Measurements from ENCODE around the gene MSL1. TPM values are rescaled to one million over a fixed set of nuclear protein-coding genes. Genes with fewer than 3 reads are reported as not detected.
A peak's percentile ranks its signal among the peaks of the same experiment; 100 is the strongest.

MSL1 gene
- total RNA-seq, 1 experiment from 2014 or later: 74.2 TPM

- DNase-seq (ENCODE audit: extremely low read depth, low read depth): no peak
Measured at GRCh38 chr17:40170325-40170724, 48.6 kb downstream of the MSL1 start.

- no peak for DNase-seq (ENCODE audit: extremely low read depth, low read depth)
Measured at GRCh38 chr17:40171750-40172149, 50.0 kb downstream of the MSL1 start.

DNA sequence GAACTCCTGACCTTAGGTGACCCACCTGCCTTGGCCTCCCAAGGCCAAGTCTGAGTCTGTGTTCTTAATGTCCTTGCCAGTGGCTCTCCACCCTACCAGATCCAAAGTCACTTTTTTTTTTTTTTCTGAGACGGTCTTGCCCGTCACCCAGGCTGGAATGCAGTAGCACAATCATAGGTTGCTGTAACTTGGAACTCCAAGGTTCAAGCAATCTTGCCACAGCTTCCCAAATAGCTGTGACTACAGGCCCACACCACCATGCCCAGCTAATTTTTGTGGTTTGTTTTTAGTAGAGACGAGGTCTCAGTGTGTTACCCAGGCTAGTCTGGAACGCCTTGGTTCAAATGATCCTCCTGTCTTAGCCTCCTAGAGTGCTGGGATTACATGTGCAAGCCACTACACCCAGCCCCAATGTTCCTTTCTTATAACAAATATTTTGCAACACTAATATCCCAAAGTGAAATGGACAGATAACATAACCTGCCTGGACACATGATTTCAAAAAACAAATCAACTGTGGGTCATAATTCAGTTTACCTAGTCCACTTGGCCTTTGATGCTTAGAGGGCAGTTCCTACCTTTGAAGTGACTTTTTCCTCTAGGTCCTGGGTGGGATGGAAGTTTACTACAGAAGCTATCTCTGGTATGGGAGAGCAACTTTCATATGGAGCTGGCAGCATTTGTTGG, 51.5 kb downstream of the MSL1 start:
- DNase-seq (ENCODE audit: extremely low read depth, low read depth): no peak

GRCh38 chr17:40173778-40174135, 52.0 kb downstream of the MSL1 start:
- no peak for DNase-seq (ENCODE audit: extremely low read depth, low read depth)

DNA sequence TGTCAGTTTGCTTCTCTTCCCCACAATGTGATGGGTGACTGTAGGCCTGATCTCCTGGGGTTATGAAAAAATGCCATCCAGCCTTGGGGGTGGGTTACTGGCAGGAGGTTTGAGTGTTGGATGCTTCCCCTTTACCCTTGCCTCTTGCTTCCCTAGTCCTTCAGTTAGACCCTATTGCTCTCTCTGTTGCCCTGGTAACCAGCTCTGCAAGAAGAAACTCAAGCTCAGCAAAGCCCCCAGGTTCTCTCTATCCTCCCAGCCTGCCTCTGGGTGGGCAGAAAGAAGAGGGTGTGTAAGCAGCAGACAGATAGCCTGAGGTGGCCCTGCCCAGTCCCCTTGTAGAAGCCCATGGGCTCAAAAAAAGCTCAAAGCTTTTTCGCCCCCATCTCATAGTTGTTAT, 52.7 kb downstream of the MSL1 start:
- DNase-seq (ENCODE audit: extremely low read depth, low read depth): no peak

DNA sequence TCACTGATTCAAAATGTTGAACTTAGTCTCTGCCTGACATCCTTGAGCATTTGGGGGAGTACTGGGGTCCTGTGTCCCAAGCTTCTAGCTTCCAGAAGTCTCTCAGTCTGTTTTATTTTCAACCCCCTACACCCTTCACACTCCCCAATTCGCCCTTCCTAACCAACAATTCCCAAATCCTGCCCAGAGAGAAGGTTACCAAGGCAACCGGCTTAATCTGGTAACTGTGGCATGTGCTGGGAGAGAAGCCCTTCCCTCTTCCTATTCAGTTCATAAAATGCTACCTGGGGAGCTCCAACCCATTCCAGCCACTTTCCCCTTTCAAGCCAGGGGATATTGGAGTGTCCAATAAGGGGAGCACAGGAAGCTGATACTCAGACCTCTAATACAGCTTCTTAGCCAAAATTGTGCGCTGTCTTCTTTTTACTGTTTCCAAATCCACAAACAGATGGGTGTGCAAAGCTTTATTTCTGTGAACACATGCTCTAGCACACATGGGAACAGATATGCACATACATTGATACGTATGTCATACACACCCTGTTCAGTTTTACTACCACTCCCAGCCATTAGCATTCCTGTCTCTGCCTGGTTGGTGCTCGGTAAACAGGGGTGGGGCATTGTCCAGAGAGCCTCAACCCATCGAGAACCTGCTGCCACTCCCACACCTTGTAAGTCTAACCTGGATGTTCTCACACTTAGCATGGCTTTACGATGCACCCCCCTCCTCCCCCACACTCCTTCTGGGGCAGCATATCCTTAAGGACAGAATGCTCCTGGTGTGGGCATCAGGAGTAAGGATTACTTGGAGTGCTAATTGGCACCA, 54.4 kb downstream of the MSL1 start:
- no peak for DNase-seq (ENCODE audit: extremely low read depth, low read depth)

- no peak for DNase-seq (ENCODE audit: extremely low read depth, low read depth)
Measured at GRCh38 chr17:40176754-40177110, 55.0 kb downstream of the MSL1 start.

DNA sequence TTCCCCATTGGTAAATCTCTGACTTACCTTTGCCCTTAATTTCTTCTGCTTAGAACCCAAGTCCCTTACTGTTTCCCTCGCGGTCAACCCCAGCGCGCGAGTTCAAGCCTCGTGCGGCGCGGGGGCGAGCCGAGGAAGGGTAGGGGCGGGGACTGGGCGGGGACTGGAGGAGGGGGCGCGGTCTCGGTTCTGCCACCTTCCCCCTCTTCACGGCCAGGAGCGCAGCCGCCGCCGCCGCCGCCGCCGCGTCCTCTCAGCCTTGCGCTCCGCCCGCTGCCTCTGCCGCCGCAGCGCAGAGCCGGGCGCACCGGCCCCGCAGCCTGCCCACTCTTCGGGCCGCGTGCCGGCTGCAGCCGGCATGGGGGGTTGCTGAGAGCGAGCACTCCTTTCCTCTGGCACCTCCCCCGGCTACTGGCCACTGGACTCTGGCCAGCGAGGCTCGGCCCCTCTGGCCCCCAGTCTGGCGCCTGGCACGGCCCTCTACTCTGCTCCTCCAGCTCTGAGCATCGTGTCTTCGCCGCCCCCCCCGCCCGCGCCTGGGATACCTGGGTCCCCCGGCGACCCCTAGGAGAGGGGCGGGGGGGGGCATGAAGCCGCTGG, 55.6 kb downstream of the MSL1 start, which contains the start of gene RAPGEFL1:
TSS of gene RAPGEFL1 (plus strand) at position 196 of the 600 bp plus-strand sequence. CDS start at position 588, 392 bp downstream.
- peak; percentile 56 for DNase-seq (ENCODE audit: extremely low read depth, low read depth)

- DNase-seq (ENCODE audit: extremely low read depth, low read depth): no peak
Measured at GRCh38 chr17:40178021-40178601, 56.3 kb downstream of the MSL1 start.

- no peak for DNase-seq (ENCODE audit: extremely low read depth, low read depth)
Measured at GRCh38 chr17:40178660-40179059, 56.9 kb downstream of the MSL1 start.

GRCh38 chr17:40179923-40180659, 58.3 kb downstream of the MSL1 start:
- DNase-seq (ENCODE audit: extremely low read depth, low read depth): no peak

- DNase-seq (ENCODE audit: extremely low read depth, low read depth): no peak
Measured at GRCh38 chr17:40180694-40181093, 58.9 kb downstream of the MSL1 start.

DNA sequence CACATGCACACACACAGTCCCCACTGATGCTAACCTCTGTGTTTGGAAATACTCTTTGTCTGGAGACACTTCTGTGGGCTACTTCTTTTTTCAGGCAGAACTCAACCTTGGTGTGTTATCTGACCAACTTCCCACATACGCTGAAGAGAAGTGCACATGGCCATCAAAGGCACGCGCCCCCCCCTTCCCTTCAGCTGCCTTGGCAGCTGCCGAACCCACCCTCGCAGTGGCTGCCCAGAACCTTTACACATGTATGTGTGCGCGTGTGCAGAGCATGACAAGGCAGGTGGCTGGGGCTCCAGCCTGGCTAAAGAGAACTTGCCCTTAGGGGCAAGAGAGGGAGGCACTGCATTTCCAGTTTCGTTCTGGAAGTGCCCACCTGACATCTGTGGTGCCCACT, 59.4 kb downstream of the MSL1 start:
- DNase-seq (ENCODE audit: extremely low read depth, low read depth): no peak

DNA sequence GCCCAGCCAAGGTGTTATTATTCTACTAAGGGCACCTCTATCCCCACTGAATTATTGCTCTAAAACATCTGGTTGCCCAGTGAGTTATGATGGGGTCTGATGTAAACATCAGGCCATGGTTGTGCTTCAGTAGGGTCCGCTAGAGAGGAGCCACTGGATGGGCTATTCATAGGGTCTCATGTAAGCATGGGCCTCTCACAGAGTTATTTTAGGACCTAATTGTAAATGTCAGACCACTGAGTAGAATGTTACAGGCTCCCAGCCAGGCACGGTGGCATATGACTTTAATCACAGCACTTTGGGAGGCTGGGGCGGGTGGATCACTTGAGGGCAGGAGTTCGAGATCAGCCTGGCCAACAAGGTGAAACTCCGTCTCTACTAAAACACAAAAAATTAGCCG, 60.8 kb downstream of the MSL1 start:
- no peak for DNase-seq (ENCODE audit: extremely low read depth, low read depth)

Other genes with a start within 250 kb of the MSL1 start
- 0.66 and 2.7 TPM in 2 replicates for gene GSDMB, start 203.3 kb upstream of the MSL1 start, total RNA-seq (2014; rRNA removed; shearing (Covaris generic))
- 13.1 and 14.9 TPM in 2 replicates for gene ORMDL3, start 194.4 kb upstream of the MSL1 start, total RNA-seq (2014; rRNA removed; shearing (Covaris generic))
- not detected in 2 replicates for gene LRRC3C, start 194.2 kb upstream of the MSL1 start, total RNA-seq (2014; rRNA removed; shearing (Covaris generic))
- not detected in 2 replicates for gene GSDMA, start 159.0 kb upstream of the MSL1 start, total RNA-seq (2014; rRNA removed; shearing (Covaris generic))
- gene PSMD3, start 141.2 kb upstream of the MSL1 start, total RNA-seq (2014; rRNA removed; shearing (Covaris generic)): 139 and 148 TPM in 2 replicates
- gene CSF3, start 106.5 kb upstream of the MSL1 start, total RNA-seq (2014; rRNA removed; shearing (Covaris generic)): 0.14 TPM in 1 of 2 replicates, not detected in the other
- 36.1 and 39.8 TPM in 2 replicates for gene MED24, start 67.6 kb upstream of the MSL1 start, total RNA-seq (2014; rRNA removed; shearing (Covaris generic))
- gene THRA, start 59.0 kb upstream of the MSL1 start, total RNA-seq (2014; rRNA removed; shearing (Covaris generic)): 6.2 and 6.9 TPM in 2 replicates
- 4.2 and 4.7 TPM in 2 replicates for gene NR1D1, start 21.4 kb upstream of the MSL1 start, total RNA-seq (2014; rRNA removed; shearing (Covaris generic))
- gene CASC3, start 18.6 kb downstream of the MSL1 start, total RNA-seq (2014; rRNA removed; shearing (Covaris generic)): 56.8 and 59.6 TPM in 2 replicates
- gene RAPGEFL1, start 55.5 kb downstream of the MSL1 start, total RNA-seq (2014; rRNA removed; shearing (Covaris generic)): 2.8 and 2.9 TPM in 2 replicates
- gene WIPF2, start 97.3 kb downstream of the MSL1 start, total RNA-seq (2014; rRNA removed; shearing (Covaris generic)): 12.7 and 14.2 TPM in 2 replicates
- gene CDC6, start 165.9 kb downstream of the MSL1 start, total RNA-seq (2014; rRNA removed; shearing (Covaris generic)): 17.3 and 17.6 TPM in 2 replicates
- 10.6 and 12.1 TPM in 2 replicates for gene RARA, start 187.2 kb downstream of the MSL1 start, total RNA-seq (2014; rRNA removed; shearing (Covaris generic))
- gene GJD3, start 242.8 kb downstream of the MSL1 start, total RNA-seq (2014; rRNA removed; shearing (Covaris generic)): not detected in 2 replicates

All from NCI-H460 (cell line).